ENCODE data around the gene MVK. TPM values are rescaled to one million over a fixed set of nuclear protein-coding genes. Genes with fewer than 3 reads are reported as not detected.

MVK gene
- total and polyA plus RNA-seq, 4 donors: 34.9 to 50.3 (median 41.4) TPM

DNA sequence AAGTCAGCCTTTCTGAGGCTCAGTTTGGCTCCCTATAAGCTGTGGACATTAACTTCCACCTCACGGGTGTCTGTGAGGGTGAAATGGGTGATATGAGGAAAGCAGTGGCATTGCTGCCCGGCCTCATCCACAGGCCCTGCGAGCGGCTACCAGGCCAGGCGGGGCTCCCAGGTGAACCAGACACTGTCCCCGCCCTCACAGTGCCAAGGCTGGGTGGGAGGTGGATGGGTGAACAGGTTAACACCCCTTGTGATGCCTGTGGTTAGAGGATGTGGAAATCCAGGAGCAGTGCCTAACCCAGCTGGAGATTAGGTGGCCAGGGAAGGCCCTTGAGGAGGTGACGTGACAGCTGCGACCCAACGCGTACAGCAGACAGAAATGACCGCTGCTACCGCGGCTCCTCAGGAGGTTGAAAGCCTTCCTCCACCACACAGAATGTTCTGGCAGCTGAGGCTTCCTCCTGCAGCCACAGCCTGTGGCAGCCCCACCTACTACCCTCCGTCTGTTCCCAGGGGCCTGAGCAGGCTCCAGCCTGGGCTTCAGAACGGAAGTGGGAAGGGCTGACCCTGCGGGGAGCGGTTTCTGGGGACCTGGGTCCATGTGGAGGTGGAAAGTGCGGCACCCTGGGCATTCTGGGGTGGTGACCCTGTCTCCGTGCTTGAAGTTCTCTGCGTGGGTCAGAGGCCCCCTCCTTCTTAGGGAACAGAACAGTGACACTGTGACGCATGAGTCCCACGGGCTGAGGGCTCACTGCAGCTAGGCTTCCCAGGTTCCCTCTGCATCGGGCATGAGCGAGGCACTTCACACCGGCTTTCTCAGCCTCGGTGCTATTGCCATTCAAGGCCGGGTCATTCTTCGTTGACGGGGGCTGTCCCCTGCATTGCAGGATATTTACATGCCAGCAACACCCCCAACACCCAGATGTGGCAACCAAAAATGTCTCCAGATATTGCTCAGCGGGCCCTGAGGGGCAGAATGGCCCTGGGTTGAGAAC, 10.0 kb upstream of the MVK start:
- H3K36me3 ChIP-seq (ENCODE audit: control insufficient read depth in 4 of 4, insufficient read depth in 3 of 4, low read depth in 1 of 4, low read length in 3 of 4): peaks cover 7 to 34% (median 19%) of the 10 kb centered on the region in 4 donors
- no peak overlapping the region for H3K9ac ChIP-seq (ENCODE audit: low read depth in 1 of 2, low read length in 2 of 2)
- WGBS: 90% methylated on average over 30 of the region's 30 CpGs
- no peaks in the 10 kb centered on the region for H3K9me3 ChIP-seq (ENCODE audit: control insufficient read depth in 4 of 4, low read length in 3 of 4)
- no peak for DNase-seq (ENCODE audit: low spot score)
- no peak overlapping the region for H3K27ac ChIP-seq (ENCODE audit: low read depth in 1 of 2, low read length in 2 of 2)
- peaks cover 0 to 27% (median 19%) of the 10 kb centered on the region in 4 donors for H3K4me1 ChIP-seq (ENCODE audit: control insufficient read depth in 4 of 4, insufficient read depth in 4 of 4, low read length in 3 of 4)
- no peaks in the 10 kb centered on the region for H3K27me3 ChIP-seq (ENCODE audit: control insufficient read depth in 4 of 4, insufficient read depth in 4 of 4, low read length in 3 of 4)
- no peak overlapping the region for H3K4me3 ChIP-seq (ENCODE audit: low read depth in 1 of 3, low read length in 3 of 3)
- TF ChIP-seq GABPA (IDR thresholded peaks at IDR 0.05 in 1 of 2, conservative IDR thresholded peaks at IDR 0.05 in 1 of 2): no peak
- no peak for TF ChIP-seq FOXA1 (IDR thresholded peaks at IDR 0.05)

DNA sequence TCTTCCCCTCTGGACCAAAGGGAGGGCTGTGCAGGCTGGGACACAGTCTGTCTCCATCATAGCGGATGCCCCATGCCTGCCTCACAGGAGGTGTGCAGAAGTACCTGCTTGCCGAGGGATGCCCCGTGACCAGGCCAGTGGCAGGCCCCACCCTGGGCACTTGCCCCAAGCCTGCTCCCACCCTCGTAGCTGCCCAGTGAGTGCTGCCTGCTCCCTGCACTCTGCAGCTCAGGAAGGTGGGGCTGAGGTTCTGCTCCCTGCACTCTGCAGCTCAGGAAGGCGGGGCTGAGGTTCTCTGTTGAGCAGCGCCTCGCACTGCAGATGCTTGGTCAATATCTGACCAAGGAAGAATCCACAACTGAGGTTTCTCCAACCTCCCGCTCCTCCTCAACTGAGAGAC, 7.2 kb upstream of the MVK start:
- no peak overlapping the region for H3K27ac ChIP-seq (ENCODE audit: low read depth in 1 of 2, low read length in 2 of 2)
- H3K4me3 ChIP-seq (ENCODE audit: low read depth in 1 of 3, low read length in 3 of 3): no peak overlapping the region
- no peak for TF ChIP-seq RAD21 (IDR thresholded peaks at IDR 0.05)
- TF ChIP-seq, protein P1, sequence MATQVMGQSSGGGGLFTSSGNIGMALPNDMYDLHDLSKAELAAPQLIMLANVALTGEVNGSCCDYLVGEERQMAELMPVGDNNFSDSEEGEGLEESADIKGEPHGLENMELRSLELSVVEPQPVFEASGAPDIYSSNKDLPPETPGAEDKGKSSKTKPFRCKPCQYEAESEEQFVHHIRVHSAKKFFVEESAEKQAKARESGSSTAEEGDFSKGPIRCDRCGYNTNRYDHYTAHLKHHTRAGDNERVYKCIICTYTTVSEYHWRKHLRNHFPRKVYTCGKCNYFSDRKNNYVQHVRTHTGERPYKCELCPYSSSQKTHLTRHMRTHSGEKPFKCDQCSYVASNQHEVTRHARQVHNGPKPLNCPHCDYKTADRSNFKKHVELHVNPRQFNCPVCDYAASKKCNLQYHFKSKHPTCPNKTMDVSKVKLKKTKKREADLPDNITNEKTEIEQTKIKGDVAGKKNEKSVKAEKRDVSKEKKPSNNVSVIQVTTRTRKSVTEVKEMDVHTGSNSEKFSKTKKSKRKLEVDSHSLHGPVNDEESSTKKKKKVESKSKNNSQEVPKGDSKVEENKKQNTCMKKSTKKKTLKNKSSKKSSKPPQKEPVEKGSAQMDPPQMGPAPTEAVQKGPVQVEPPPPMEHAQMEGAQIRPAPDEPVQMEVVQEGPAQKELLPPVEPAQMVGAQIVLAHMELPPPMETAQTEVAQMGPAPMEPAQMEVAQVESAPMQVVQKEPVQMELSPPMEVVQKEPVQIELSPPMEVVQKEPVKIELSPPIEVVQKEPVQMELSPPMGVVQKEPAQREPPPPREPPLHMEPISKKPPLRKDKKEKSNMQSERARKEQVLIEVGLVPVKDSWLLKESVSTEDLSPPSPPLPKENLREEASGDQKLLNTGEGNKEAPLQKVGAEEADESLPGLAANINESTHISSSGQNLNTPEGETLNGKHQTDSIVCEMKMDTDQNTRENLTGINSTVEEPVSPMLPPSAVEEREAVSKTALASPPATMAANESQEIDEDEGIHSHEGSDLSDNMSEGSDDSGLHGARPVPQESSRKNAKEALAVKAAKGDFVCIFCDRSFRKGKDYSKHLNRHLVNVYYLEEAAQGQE (IDR thresholded peaks at IDR 0.05): no peak
- TF ChIP-seq EGR1 (IDR thresholded peaks at IDR 0.05; ENCODE audit: low read depth in 2 of 2): no peak
- TF ChIP-seq, protein P2, sequence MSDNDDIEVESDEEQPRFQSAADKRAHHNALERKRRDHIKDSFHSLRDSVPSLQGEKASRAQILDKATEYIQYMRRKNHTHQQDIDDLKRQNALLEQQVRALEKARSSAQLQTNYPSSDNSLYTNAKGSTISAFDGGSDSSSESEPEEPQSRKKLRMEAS (IDR thresholded peaks at IDR 0.05): no peak
- TF ChIP-seq, protein P3, sequence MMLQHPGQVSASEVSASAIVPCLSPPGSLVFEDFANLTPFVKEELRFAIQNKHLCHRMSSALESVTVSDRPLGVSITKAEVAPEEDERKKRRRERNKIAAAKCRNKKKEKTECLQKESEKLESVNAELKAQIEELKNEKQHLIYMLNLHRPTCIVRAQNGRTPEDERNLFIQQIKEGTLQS (IDR thresholded peaks at IDR 0.05): no peak
- TF ChIP-seq RXRA (IDR thresholded peaks at IDR 0.05): no peak
- TF ChIP-seq, protein P4, sequence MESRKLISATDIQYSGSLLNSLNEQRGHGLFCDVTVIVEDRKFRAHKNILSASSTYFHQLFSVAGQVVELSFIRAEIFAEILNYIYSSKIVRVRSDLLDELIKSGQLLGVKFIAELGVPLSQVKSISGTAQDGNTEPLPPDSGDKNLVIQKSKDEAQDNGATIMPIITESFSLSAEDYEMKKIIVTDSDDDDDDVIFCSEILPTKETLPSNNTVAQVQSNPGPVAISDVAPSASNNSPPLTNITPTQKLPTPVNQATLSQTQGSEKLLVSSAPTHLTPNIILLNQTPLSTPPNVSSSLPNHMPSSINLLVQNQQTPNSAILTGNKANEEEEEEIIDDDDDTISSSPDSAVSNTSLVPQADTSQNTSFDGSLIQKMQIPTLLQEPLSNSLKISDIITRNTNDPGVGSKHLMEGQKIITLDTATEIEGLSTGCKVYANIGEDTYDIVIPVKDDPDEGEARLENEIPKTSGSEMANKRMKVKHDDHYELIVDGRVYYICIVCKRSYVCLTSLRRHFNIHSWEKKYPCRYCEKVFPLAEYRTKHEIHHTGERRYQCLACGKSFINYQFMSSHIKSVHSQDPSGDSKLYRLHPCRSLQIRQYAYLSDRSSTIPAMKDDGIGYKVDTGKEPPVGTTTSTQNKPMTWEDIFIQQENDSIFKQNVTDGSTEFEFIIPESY (IDR thresholded peaks at IDR 0.05): no peak
- no peak for TF ChIP-seq HNF4A (conservative IDR thresholded peaks at IDR 0.05)
- TF ChIP-seq HNF4G (IDR thresholded peaks at IDR 0.05): no peak
- H3K36me3 ChIP-seq (ENCODE audit: control insufficient read depth in 4 of 4, insufficient read depth in 3 of 4, low read depth in 1 of 4, low read length in 3 of 4): peaks cover 5 to 34% (median 22%) of the 10 kb centered on the region in 4 donors
- DNase-seq (ENCODE audit: low spot score): no peak
- WGBS: 97% methylated on average over 8 of the region's 8 CpGs
- no peak overlapping the region for H3K9ac ChIP-seq (ENCODE audit: low read depth in 1 of 2, low read length in 2 of 2)
- H3K9me3 ChIP-seq (ENCODE audit: control insufficient read depth in 4 of 4, low read length in 3 of 4): no peaks in the 10 kb centered on the region
- H3K4me1 ChIP-seq (ENCODE audit: control insufficient read depth in 4 of 4, insufficient read depth in 4 of 4, low read length in 3 of 4): peaks cover 3 to 37% (median 20%) of the 10 kb centered on the region in 4 donors
- no peaks in the 10 kb centered on the region for H3K27me3 ChIP-seq (ENCODE audit: control insufficient read depth in 4 of 4, insufficient read depth in 4 of 4, low read length in 3 of 4)

All from liver (tissue), 9 donors.